Tibial artery (tissue), 4 donors: ENCODE data around the gene STARD13.

ENCODE experiments used
- DNase-seq, 2 donors: peaks; one replicate each; pipeline ENCODE4 v3.0.0-alpha.2; 2019
- H3K27ac ChIP-seq, 2 donors: fragments of 200-600 bp; sonication (generic) in 1 of 2; 1 replicate in 1 of 2; 2 replicates in 1 of 2; pipeline ENCODE4 v1.5.1; 2018 to 2019; ENCODE audit warnings: mild to moderate bottlenecking in 1 of 2
- H3K27me3 ChIP-seq, 2 donors: fragments of 200-600 bp; sonication (generic) in 1 of 2; one replicate each; pipeline versions ENCODE4 v1.5.1 to v1.6.0; 2016 to 2019
- H3K36me3 ChIP-seq, 3 donors: fragments of 200-600 bp; sonication (generic) in 2 of 3; one replicate each; pipeline ENCODE4 v1.5.1; 2016 to 2019; ENCODE audit warnings: mild to moderate bottlenecking in 2 of 3
- H3K4me1 ChIP-seq, 4 donors: fragments of 200-600 bp; sonication (generic) in 2 of 4; 1 replicate in 3 of 4; 2 replicates in 1 of 4; pipeline ENCODE4 v1.5.1; 2016 to 2019
- H3K4me3 ChIP-seq, 2 donors: fragments of 200-600 bp; sonication (generic) in 1 of 2; 1 replicate in 1 of 2; 2 replicates in 1 of 2; pipeline ENCODE4 v1.5.1; 2018 to 2019; ENCODE audit warnings: mild to moderate bottlenecking in 2 of 2
- H3K9me3 ChIP-seq, 3 donors: fragments of 200-600 bp; sonication (generic) in 1 of 3; one replicate each; pipeline ENCODE4 v1.5.1; 2016 to 2019
- CTCF ChIP-seq, 2 experiments: fragments of 200-600 bp in 1 of 2; fragments of 450-650 bp in 1 of 2; IDR thresholded peaks; one replicate each; pipeline ENCODE4 v1.5.1; 2017 to 2019; ENCODE audit warnings: antibody characterized with exemption in 2 of 2, mild to moderate bottlenecking in 1 of 2, moderate library complexity in 1 of 2
- intact Hi-C: fragments of 100-400 bp; cut with DNase I; formaldehyde crosslinking; loops from one replicate; pipeline ENCODE4 v1.15.0; 2023; ENCODE audit warnings: low total_unique reads

The STARD13 gene

DNA sequence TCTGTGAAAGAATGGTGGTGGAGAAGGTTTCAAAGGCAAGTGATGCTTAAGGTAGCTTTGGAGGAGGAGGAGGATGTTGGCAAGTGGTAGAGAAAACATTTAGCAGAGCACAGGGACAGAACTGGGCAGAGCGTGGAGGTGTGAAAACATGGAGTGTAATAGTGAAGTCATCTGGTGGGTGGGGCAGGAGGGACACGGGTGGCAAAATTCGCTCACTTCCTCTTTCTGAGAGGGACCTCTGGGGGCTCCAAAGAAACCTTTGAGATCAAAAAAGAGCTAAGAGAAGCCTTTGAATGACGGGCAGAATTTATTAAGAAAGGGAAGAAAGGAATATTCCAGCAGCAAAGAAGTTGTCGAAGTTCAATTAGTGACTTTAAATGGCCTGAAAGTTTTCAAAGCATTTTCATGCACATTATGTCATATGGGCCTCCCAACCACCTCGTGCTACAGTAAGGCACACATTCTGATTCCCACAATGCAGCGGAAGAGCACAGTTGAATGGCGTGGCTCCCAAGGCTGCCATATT is 82.8 kb downstream of the STARD13 start:
- peak overlapping the region; percentile 11 to 86 for H3K27ac ChIP-seq
- DNase-seq, result no peak
- H3K36me3 ChIP-seq, result no peaks in the 10 kb centered on the region
- peaks cover 0 to 84% (median 46%) of the 10 kb centered on the region in 4 donors for H3K4me1 ChIP-seq
- no peaks in the 10 kb centered on the region for H3K27me3 ChIP-seq
- H3K9me3 ChIP-seq, result no peaks in the 10 kb centered on the region
- no peak for TF ChIP-seq CTCF (IDR thresholded peaks at IDR 0.05)
- intact Hi-C loops, result no loop called here
- H3K4me3 ChIP-seq, result no peak overlapping the region

DNA sequence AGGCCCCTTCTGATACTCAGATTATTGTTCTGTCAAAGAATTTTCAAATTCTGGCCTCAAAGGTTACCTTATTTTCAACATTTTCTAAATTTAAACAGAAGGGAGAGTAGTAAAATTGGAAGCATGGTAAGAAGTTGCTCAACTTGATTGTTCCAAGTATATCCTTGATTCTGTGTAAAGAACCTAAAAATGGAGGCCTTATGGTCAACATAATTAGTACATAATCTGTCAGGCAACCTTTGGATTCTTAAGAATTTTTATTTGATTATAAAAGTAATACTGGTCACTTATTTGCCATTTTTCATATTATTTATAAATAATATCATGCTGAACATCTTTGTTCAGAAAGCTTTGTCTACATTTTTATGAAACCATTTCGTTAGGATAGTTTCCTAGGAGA is 83.9 kb downstream of the STARD13 start:
- intact Hi-C loops, result no loop called here
- peaks cover 0 to 83% (median 39%) of the 10 kb centered on the region in 4 donors for H3K4me1 ChIP-seq

GRCh38 chr13:33199289-33199850 is 86.2 kb downstream of the STARD13 start:
- Histone ChIP-seq H3K4me3 (peak overlapping the region in 1 of 2 donors; percentile 1), H3K27me3 (no peaks in the 10 kb centered on the region), H3K9me3 (no peaks in the 10 kb centered on the region), H3K27ac (peak overlapping the region; percentile 65 to 72), H3K36me3 (no peaks in the 10 kb centered on the region), H3K4me1 (peaks cover 0 to 96% (median 43%) of the 10 kb centered on the region in 4 donors)
- no peak for DNase-seq
- intact Hi-C loops, result no loop called here
- no peak for TF ChIP-seq CTCF (IDR thresholded peaks at IDR 0.05)

More for the DNA sequence above, 83.9 kb downstream of the STARD13 start:
- Histone ChIP-seq H3K27ac (peak overlapping the region; percentile 65 to 72), H3K36me3 (no peaks in the 10 kb centered on the region), H3K4me3 (no peak overlapping the region), H3K9me3 (no peaks in the 10 kb centered on the region), H3K27me3 (no peaks in the 10 kb centered on the region)
- no peak for DNase-seq
- TF ChIP-seq CTCF (IDR thresholded peaks at IDR 0.05), result no peak

GRCh38 chr13:33197541-33197971 is 88.0 kb downstream of the STARD13 start:
- no peaks in the 10 kb centered on the region for H3K36me3 ChIP-seq
- H3K9me3 ChIP-seq, result no peaks in the 10 kb centered on the region
- intact Hi-C loops, result no loop called here
- no peak overlapping the region for H3K4me3 ChIP-seq
- H3K27me3 ChIP-seq, result no peaks in the 10 kb centered on the region
- no peak for DNase-seq
- no peak for TF ChIP-seq CTCF (IDR thresholded peaks at IDR 0.05)
- peak overlapping the region; percentile 23 to 65 for H3K27ac ChIP-seq
- peaks cover 0 to 99% (median 52%) of the 10 kb centered on the region in 4 donors for H3K4me1 ChIP-seq

GRCh38 chr13:33196767-33197166 is 88.8 kb downstream of the STARD13 start:
- intact Hi-C loops, result no loop called here
- H3K9me3 ChIP-seq, result no peaks in the 10 kb centered on the region
- no peak for DNase-seq
- TF ChIP-seq CTCF (IDR thresholded peaks at IDR 0.05), result no peak
- H3K27me3 ChIP-seq, result no peaks in the 10 kb centered on the region
- no peaks in the 10 kb centered on the region for H3K36me3 ChIP-seq
- H3K27ac ChIP-seq, result no peak overlapping the region
- H3K4me1 ChIP-seq, result peaks cover 0 to 99% (median 53%) of the 10 kb centered on the region in 4 donors
- H3K4me3 ChIP-seq, result no peak overlapping the region
